Activated T-cell treated with anti-CD3 and anti-CD28 coated beads for 24 hours (primary cell): ENCODE data around the gene SLC44A5.
"Not testable (repeated sequence)": the region's sequence is repeated elsewhere in the genome, so short reads cannot be mapped to it uniquely, and the experiment has no call there.

Source experiments
- DNase-seq: peaks from one replicate; pipeline ENCODE4 v3.0.0-alpha.2; 2020; ENCODE audit warnings: low read depth

Gene SLC44A5

DNA sequence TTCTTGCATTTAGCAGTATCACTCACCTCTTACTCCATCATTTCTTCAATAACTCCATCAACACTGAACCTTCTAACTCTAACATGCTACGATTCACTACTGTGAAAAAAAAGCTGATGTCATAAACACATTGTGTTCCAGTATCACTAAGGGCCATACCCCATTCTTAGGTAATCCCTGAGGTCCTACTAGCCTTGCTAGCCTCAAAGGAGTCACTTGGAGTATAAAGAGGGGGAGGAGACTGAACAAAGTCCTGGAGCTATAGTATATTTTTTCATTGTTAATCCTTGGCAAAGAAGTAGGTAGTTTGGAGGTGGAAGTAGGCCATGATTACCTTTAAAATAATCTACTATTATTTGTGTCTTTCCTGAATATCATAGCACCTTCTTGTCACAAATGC, at the start of gene SLC44A5:
SLC44A5 (minus strand) TSS at position 101 of the 400 bp plus-strand sequence. CDS start 69,667 bp downstream, outside the sequence.
- no peak for DNase-seq

DNA sequence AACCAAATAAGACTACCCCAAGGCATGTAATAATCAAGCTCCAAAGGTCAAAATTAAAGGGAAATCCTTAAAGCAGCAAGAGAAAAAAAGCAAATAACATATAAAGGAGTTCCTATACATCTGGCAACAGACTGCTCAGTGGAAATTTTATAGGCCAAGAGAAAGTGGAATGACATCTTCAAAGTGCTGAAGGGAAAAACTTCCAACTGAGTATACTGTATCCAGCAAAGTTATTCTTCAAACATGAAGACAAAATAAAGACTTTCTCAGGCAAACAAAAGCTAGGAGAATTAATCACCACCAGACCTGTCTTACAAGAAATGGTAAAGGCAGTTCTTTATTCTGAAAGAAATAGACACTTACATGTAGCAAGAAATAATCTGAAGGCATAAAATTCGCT, 45.0 kb upstream of the SLC44A5 start:
- DNase-seq = no peak

DNA sequence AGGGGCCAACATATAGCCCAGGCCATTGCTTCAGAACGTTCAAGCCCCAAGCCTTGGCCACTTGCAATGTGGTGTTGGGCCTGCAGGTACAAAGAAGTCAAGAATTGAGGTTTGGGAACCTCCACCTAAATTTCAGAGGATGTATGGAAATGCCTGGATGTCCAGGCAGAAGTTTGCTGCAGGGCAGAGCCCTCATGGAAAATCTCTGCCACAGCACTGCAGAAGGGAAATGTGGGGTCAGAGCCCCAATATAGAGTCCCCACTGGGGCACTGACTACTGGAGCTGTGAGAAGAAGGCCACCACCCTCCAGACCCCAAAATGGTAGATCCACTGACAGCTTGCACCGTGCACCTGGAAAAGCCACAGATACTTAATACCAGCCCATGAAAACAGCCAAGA, 36.3 kb upstream of the SLC44A5 start:
- not testable (repeated sequence) for DNase-seq

DNA sequence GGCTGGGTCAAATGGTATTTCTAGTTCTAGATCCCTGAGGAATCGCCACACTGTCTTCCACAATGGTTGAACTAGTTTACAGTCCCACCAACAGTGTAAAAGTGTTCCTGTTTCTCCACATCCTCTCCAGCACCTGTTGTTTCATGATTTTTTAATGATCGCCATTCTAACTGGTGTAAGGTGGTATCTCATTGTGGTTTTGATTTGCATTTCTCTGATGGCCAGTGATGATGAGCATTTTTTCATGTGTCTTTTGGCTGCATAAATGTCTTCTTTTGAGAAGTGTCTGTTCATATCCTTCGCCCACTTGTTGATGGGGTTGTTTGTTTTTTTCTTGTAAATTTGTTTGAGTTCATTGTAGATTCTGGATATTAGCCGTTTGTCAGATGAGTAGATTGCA, 34.2 kb upstream of the SLC44A5 start:
- DNase-seq = not testable (repeated sequence)

DNA sequence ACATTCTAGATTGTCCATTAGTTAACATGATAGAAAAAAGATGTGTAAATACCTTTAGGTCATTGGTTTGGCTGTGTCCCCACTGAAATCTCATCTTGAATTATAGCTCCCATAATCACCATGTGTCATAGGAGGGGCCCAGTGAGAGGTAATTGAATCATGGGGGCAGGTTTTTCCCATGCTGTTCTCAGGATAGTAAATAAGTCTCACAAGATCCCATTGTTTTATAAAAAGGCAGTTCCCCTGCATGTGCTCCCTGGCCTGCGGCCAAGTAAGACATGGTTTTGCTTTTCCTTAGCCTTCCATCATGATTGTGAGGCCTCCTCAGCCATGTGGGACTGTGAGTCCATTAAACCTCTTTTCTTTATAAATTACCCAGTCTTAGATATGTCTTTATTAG, 32.5 kb upstream of the SLC44A5 start:
- DNase-seq = no peak

DNA sequence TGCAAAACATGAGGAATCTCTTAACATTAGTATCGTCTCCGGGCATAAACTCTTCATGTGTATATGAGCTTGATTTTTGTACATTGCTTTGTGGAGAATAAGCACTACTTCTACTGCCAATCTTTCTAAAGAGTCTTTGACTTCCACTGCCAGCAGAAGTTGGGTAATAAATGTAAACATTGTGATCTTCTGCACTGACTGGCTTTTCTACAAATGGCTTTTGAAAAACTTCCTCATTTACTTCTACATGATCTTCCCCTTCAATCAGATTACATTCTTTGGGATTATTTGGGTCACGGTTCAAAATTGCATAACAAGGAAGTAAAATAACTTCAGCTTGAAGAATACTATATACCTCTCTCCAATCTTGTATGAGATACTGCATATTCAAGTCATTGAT, 30.4 kb upstream of the SLC44A5 start:
- DNase-seq = no peak

DNA sequence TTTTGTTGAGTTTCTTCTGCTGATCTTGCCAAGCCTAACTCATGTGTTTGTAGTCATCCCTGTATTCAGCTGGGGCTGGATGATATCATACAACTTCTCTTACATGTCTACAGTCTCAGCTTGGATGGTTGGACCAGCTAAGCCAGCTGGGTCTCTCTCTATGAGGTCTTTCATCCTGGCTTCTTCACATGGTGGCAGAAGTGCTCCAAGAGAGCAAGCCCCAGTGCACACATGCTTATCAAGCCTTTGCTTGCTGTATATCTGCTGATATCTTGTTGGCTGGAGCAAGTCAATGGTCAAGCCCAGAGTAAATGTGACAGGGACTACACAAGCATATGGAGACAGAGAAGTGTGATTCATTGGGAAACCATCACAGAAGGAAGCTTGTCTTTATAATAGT, 29.2 kb upstream of the SLC44A5 start:
- DNase-seq = no peak

DNA sequence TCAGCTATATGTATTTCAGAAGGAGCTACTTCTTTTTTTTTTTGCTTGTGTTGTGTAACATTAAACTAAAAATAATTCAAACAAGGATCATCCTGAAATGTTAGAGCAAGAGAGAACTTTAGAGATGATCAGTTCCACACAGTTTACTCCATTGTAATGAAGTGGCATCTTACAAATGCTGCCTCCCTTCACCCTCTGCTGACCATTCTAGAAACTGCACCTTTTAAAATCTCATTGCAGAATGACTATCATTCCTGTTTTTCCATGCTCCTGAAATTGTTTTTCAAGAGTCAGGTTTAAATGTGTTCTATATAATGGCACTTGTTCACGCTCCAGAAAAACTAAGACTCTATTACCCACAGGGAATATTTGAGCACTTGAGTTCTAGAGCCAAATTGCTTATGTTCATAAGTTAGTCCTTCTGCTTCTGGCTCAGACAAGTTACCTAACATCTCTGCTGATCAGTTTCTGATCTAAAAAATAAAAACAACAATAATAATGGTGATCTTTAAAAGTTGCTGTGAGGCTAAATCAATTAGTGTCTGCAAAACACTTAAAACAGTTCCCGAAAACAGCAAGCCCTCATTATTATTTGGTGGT, 21.5 kb upstream of the SLC44A5 start:
- no peak for DNase-seq

DNA sequence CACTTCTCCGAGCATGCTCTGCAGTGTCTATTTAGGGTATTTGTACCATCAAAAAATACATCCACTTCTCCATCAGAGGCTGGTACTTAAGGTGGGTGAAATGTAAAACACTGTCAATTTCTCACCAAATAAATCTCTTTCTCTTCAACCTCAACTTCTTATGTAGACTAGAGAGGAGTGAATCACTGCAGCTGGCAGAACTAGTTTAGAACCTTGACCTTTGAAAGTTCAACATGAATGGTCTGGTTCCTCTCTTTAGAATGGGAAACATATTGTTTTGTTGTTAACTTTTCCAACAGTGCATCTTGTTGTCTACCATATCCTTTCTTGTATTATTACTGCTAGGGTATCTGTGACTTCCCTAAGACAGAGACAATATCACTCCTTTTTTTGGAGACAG, 20.1 kb upstream of the SLC44A5 start:
- DNase-seq = no peak

DNA sequence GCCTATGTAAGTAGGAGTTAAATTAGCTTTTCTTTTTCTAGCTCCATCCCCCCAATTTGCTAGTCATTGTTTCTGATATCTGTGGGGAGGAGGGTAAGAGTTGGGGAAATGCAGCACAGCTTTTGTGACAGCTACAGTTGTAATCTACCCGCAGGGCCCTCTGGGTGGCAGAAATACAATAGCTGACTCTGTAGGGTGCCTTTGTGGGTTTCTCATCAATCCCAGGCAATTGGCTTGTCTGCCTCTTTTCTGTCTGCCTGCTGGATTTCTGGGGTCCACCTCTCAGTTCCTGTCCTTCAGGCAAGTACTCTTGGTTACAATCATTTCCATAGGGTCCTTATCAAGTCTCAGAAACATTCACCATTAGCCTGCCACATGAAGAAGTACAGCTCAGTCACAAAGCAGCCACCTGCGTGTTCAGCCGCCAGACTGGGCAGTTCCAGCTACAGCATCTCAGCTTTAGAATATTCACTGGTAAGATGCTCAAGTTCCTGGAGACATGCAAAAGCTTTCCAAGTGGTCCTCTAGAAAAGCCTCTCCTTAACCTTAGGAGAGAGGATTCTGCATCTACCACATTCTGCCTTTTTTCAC, 19.2 kb upstream of the SLC44A5 start:
- DNase-seq = no peak

DNA sequence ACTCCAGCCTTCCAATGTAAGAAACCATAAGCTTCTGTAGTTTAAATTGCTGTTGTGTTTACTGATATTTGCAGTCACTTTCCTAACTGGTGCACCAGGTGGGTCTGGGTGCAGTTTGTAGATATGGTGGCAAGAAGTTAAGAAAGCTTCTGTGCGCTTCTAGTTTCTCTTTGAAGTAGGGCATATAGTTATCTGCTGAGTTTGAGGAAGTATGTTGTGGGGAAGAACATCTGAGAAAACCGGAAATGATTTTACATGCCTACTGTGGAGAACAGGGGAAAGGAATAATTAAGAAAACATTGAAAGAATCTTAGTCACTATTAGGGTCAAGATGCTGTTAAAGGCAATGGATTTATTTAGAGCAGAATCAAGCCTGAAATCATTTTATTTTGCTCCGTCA, 14.9 kb upstream of the SLC44A5 start:
- DNase-seq = no peak

DNA sequence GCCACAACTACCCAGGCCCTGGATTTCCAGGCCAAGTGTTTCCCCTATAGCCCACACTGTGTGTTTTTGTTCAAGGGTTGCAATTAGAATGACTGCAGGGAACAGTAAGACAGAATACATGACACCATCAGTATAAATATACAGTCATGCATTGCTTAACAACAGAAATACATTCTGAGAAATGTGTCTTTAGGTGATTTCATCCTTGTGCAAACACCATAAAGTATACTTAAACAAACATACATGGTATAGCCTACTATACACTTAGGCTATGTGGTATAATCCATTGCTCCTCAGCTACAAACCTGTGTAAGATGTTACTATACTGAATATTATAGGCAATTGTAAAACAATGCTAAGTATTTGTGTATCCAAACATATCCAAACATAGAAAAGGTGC, 7.5 kb upstream of the SLC44A5 start:
- no peak for DNase-seq

DNA sequence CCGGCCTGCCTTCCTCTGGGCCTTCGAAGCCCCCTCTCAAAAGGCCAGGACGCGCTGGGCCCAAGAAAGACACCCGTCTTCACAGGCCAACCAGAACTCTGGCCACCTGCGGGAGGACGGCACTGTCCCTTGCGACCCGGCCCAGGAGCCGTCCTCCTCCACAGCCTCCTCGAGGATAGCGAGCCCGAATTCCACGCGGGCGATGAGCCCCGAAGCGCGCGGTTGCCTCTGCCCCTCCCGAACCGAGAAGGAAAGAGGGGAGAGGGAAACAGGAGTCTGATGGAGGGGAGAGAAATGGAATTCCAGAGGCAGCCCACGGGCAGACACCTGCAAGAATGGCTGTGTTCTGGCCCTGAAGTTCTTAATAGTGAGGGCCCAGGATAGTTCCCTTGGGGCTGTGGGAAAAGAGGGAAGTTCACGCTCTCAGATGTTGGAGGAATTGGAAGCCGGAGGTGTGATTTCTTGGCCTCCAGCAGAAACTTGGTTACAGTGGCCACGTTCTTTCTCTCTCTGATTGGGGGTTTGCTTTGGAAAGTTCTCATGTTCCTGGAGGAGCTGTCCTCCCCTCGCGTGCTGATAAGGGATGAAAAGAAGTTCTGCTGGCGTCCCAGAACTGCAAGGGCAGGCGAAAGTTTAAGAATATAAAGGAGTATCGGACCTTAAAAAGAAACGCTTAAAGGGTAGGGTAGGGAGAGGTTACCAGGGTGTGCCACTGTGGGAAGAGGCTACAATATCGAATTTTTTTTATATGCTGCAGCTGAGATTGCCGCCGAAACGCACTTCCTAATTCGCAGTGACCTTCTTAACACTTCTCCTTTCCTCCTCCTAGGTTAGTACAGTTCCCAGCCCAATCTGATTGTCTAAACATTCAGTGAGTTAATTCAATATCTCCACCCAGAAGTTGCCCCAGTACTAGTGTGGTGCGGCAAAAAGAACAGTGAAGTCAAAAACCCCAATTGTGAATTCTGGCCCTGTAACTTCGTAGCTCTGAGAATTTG, 5.8 kb upstream of the SLC44A5 start:
- DNase-seq = no peak

DNA sequence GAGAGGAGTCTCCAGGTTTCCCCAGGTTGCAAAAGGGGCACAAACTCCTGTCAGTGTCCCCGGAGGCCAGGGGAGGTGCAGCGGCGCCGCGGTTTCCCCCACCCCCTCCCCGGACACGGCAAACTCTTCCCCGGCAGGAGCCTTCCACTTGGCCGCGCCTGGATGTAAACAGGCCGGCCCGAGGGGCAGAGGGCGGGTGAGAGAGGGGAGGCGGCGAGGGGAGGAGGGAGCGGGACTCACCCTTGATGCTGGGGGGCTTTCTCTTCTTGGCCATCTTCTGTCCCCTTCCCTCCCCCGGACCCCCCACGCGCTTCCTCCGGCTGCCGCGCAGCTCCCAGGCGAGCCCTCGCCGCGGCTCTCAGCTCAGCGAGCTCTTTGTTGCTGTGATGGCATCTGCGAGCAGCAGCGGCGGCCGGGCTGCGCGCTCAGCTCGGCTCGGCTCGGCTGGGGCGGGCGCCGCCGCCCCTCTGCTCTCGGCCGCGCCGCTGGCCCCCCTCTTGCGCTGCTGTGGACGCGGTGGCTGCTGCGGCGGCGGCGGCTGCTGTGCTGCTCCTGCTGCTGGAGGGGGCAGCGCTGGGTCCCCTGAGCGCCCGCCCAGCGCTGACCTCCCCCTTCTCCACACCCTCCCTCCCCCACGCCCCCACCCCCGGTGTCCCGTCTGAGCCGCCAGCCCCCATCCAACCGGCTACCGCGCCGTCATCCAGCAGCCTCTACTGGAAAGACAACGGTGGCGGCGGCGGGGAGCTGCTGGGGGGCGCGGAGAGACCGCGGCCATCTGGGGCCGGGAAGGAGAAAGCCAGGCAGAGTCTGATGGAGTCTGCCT, 4.9 kb upstream of the SLC44A5 start:
- no peak for DNase-seq

DNA sequence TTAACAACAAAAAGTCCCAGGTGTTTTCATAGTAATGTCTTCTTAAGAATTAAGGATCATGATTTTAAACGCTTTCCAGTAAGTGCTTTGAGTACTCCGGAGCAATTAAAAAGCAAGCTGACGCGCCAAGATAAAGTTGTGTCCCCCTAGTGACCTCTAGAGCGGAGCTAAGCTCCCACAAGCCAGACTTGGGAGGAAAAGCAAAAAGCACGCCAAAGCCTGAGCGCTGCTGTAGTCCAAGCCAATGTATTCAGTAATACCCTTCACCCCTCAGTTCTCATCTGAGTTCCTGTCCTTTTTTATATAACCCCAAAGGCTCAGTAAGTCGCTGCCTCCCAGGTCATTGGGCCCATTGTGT, 3.5 kb upstream of the SLC44A5 start:
- DNase-seq = no peak

DNA sequence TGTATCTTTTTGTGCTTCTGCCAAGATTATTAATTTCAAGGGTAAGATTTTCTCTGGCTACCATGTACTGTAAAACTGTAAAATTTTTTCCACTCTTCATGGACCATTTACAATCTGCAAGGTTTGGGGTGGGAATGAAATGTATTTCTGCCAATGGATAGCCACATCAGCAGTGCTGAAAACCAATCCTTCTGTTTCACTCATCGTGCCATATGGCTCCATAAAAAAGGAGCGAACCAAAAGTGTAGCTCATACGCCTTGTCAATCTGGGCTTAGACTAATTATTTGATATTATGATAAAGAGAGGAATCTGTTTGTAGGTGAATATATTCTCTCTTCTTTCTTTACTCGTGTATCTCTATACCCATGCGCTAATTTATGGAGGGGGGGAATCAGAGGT, 3.0 kb upstream of the SLC44A5 start:
- no peak for DNase-seq

DNA sequence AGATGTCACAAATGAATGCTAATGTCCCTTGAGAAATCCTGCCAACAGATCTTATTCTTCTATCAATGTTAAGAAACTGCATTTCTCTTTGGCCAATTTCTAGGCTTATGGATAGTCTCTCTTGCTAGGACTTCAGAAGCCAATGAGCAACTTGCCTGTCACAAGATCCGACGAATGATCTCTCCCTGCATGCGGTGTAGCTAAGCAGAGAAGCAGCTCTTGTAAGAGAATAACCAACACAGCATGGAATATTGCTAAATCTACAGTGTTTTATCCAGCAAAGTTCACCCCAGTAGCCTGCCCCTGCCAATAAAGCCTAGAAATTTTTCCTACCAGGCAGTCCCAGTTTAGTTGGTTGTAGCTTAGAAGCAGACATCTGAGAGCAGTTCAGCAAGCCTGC, 2.1 kb upstream of the SLC44A5 start:
- DNase-seq = no peak

DNA sequence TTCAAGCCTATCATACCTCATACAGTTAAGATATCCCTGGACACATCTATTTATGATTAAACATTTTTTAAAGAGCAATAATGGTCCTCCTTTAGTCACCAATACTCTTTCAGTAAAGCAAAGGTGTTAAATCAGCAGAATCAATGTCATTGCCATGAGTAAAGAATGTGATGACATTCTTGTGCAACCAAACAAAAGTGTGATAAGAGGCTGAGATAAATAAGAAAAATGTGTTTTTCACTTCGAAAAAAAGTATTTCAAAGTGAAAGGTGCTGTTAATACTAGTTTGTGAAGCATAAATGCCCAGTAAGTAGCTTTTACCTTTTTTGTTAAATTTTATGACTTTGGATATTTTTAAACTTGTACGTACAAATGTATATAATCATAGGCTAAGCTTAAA, 8.4 kb downstream of the SLC44A5 start:
- no peak for DNase-seq

DNA sequence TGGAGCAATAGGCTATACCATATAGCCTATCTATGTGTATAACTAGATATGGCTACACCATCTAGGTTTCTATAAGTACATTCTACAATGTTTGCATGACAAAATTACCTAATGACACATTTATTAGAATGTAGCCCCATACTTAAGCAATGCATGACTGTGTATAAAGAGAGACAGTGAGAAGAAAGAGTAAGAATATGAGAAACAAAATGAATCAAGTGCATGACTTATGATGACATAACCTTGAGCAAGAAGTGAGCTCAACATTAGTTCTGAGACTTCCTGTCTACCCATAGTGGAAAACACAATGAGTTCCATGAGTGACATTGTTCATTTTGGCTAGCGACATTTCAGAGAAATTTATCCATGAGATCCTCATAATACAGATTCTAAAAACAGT, 10.1 kb downstream of the SLC44A5 start:
- no peak for DNase-seq

DNA sequence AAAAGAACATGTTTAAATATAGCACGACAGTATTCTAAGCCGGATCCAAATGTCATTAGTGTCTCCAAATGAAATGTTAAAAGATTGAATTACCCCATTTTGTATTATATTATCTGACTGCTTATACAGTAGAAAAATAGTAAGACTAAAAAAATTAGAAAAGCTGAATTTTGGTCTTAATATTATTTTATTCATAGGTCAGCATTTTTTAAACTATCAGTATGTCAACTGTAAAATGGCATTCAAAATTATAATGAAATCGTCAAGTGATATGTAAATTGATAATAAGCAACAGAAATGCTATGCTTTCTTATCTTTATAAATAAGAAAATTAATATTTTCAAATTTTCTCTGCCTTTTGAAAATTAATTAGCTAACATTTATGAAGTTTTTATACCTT, 16.6 kb downstream of the SLC44A5 start:
- no peak for DNase-seq

DNA sequence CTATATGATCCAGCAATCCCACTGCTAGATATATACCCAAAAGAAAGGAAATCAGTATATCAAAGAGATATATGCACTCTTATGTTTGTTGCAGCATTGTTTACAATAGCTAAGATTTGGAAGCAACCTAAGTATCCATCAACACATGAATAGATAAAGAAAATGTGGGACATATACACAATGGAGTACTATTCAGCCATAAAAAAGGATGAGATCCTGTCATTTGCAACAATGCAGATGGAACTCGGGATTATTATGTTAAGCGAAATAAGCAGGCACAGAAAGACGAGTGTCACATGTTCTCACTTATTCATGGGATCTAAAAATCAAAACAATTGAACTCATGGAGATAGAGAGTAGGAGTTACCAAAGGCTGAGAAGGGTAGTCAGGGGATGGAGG, 17.5 kb downstream of the SLC44A5 start:
- not testable (repeated sequence) for DNase-seq

DNA sequence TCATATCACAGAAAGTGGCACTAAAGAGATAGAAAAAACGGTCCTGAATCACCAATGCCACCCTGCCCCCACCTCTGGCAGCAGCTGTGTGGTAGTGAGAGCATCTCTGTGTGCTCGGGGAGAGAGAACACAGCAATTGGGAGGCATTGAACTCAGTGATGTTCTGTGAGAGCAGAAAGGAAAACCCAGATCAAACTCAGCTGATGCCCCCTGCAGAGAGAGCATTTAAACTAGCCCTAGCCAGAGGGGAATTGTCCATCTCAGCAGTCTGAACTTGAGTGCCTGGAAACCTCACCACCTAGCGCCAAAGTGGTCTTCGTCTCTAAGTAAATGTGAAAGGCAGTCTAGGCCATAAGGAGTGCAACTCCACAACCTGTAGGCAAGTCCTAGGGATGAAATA, 21.3 kb downstream of the SLC44A5 start:
- no peak for DNase-seq
